ENCODE results near the gene GK. TPM values are rescaled to one million over a fixed set of nuclear protein-coding genes. Genes with fewer than 3 reads are reported as not detected.

GK gene
- total and polyA plus RNA-seq, 2 donors (not counting 1 experiment from before 2014, with no cell fraction given) = 4.8 to 10.2 TPM

GRCh38 chrX:30665471-30665870 lies 12.2 kb downstream of the GK start:
- Histone ChIP-seq H2AFZ (ENCODE audit: insufficient read depth, low read depth, low read length, poor library complexity, severe bottlenecking) (no peak overlapping the region), H3K4me1 (ENCODE audit: control insufficient read depth in 2 of 2, insufficient read depth in 2 of 2, low read length in 2 of 2) (no peaks in the 10 kb centered on the region), H3K4me2 (replicated peaks; ENCODE audit: low read depth, low read length, poor library complexity, severe bottlenecking) (no peak overlapping the region), H3K9ac (ENCODE audit: low read length) (no peak overlapping the region), H3K27me3 (replicated peaks in 1 of 4; ENCODE audit: control extremely low read depth in 1 of 4, control insufficient read depth in 3 of 4, insufficient read depth in 4 of 4, low read length in 3 of 4) (no peaks in the 10 kb centered on the region), H3K79me2 (ENCODE audit: control insufficient read depth, insufficient read depth, low read length) (no peaks in the 10 kb centered on the region), H3K4me3 (ENCODE audit: control extremely low read depth in 1 of 5, extremely low read depth in 1 of 5, insufficient read depth in 1 of 5, low read depth in 2 of 5, low read length in 4 of 5) (no peak overlapping the region), H4K20me1 (ENCODE audit: control insufficient read depth, insufficient read depth, low read length, poor library complexity, severe bottlenecking) (no peaks in the 10 kb centered on the region), H3K9me3 (ENCODE audit: control extremely low read depth in 1 of 3, control insufficient read depth in 2 of 3, insufficient read depth in 1 of 3, low read length in 2 of 3) (no peaks in the 10 kb centered on the region), H3K27ac (ENCODE audit: low read length in 2 of 2) (no peak overlapping the region), H3K36me3 (replicated peaks in 1 of 2; ENCODE audit: control extremely low read depth in 1 of 2, control insufficient read depth in 1 of 2, extremely low read depth in 1 of 2, insufficient read depth in 2 of 2, low read length in 1 of 2) (peaks cover 0 to 5% of the 10 kb centered on the region in 2 experiments)
- H3K4me3 Mint-ChIP-seq = no peak overlapping the region
- DNase-seq = no peak
- H3K9me3 Mint-ChIP-seq (ENCODE audit: insufficient read depth) = no peaks in the 10 kb centered on the region
- H3K4me1 Mint-ChIP-seq = peaks cover 2% of the 10 kb centered on the region
- intact Hi-C loops (cut with micrococcal nuclease) = no loop called here
- no peak for ATAC-seq (ENCODE audit: low read depth)
- H3K27ac Mint-ChIP-seq = no peak overlapping the region
- no peak for TF ChIP-seq CTCF (IDR thresholded peaks at IDR 0.05)
- no peak for TF ChIP-seq EZH2 (IDR thresholded peaks at IDR 0.05; ENCODE audit: borderline replicate concordance, insufficient read depth, low read depth, low read length, poor library complexity, severe bottlenecking)
- no peaks in the 10 kb centered on the region for H3K27me3 Mint-ChIP-seq
- POLR2A ChIA-PET = no interaction called here
- CTCF ChIA-PET = no interaction called here

- H3K4me3 ChIP-seq (ENCODE audit: control extremely low read depth in 1 of 5, extremely low read depth in 1 of 5, insufficient read depth in 1 of 5, low read depth in 2 of 5, low read length in 4 of 5) = no peak overlapping the region
- no peaks in the 10 kb centered on the region for H3K9me3 ChIP-seq (ENCODE audit: control extremely low read depth in 1 of 3, control insufficient read depth in 2 of 3, insufficient read depth in 1 of 3, low read length in 2 of 3)
- H3K4me2 ChIP-seq (replicated peaks; ENCODE audit: low read depth, low read length, poor library complexity, severe bottlenecking) = no peak overlapping the region
- H3K4me1 ChIP-seq (ENCODE audit: control insufficient read depth in 2 of 2, insufficient read depth in 2 of 2, low read length in 2 of 2) = no peaks in the 10 kb centered on the region
- H3K27me3 Mint-ChIP-seq = no peaks in the 10 kb centered on the region
- peaks cover 0 to 5% of the 10 kb centered on the region in 2 experiments for H3K36me3 ChIP-seq (replicated peaks in 1 of 2; ENCODE audit: control extremely low read depth in 1 of 2, control insufficient read depth in 1 of 2, extremely low read depth in 1 of 2, insufficient read depth in 2 of 2, low read length in 1 of 2)
- no peak overlapping the region for H3K27ac Mint-ChIP-seq
- H3K27me3 ChIP-seq (replicated peaks in 1 of 4; ENCODE audit: control extremely low read depth in 1 of 4, control insufficient read depth in 3 of 4, insufficient read depth in 4 of 4, low read length in 3 of 4) = no peaks in the 10 kb centered on the region
- ChIA-PET POLR2A (no interaction called here), CTCF (no interaction called here)
- no peak overlapping the region for H3K27ac ChIP-seq (ENCODE audit: low read length in 2 of 2)
- intact Hi-C loops (cut with micrococcal nuclease) = no loop called here
- ATAC-seq (ENCODE audit: low read depth) (no peak), DNase-seq (no peak)
- no peak for TF ChIP-seq CTCF (IDR thresholded peaks at IDR 0.05)
- no peak for TF ChIP-seq EZH2 (IDR thresholded peaks at IDR 0.05; ENCODE audit: borderline replicate concordance, insufficient read depth, low read depth, low read length, poor library complexity, severe bottlenecking)
- H3K9me3 Mint-ChIP-seq (ENCODE audit: insufficient read depth) = no peaks in the 10 kb centered on the region
- no CpG with 5 or more reads among the region's 2 CpGs for WGBS (ENCODE audit: insufficient coverage)
- no peak overlapping the region for H3K9ac ChIP-seq (ENCODE audit: low read length)
- no peak overlapping the region for H3K4me3 Mint-ChIP-seq
- no peaks in the 10 kb centered on the region for H3K79me2 ChIP-seq (ENCODE audit: control insufficient read depth, insufficient read depth, low read length)
- peaks cover 2% of the 10 kb centered on the region for H3K4me1 Mint-ChIP-seq
- H2AFZ ChIP-seq (ENCODE audit: insufficient read depth, low read depth, low read length, poor library complexity, severe bottlenecking) = no peak overlapping the region
- no peaks in the 10 kb centered on the region for H4K20me1 ChIP-seq (ENCODE audit: control insufficient read depth, insufficient read depth, low read length, poor library complexity, severe bottlenecking)
Measured at GRCh38 chrX:30666094-30666493, 12.9 kb downstream of the GK start.

All from B cell (primary cell).